Smooth muscle cell (in vitro differentiated cells): Measurements from ENCODE around the gene ARAF. TPM values are rescaled to one million over a fixed set of nuclear protein-coding genes. Genes with fewer than 3 reads are reported as not detected.

Experiments
- DNase-seq: peaks from one replicate; lab custom pipeline; 2025; ENCODE audit not compliant: unreplicated experiment; lab: John Stamatoyannopoulos, UW
- H2AFZ ChIP-seq: fragments of 200-600 bp; sonication (generic); 2 replicates; pipeline ENCODE4 v1.6.0; 2016; ENCODE audit warnings: antibody characterized with exemption, low read depth, mild to moderate bottlenecking
- H3F3A ChIP-seq: fragments of 200-600 bp; sonication (generic); 2 replicates; pipeline ENCODE4 v1.6.0; 2017; ENCODE audit warnings: antibody characterized with exemption, low read depth
- H3K27ac ChIP-seq: fragments of 200-600 bp; sonication (generic); 2 replicates; pipeline ENCODE4 v1.5.1; 2016; ENCODE audit warnings: low read depth, mild to moderate bottlenecking
- H3K27me3 ChIP-seq: fragments of 200-600 bp; sonication (generic); 2 replicates; pipeline ENCODE4 v1.6.1; 2016; ENCODE audit warnings: low read depth, mild to moderate bottlenecking
- H3K36me3 ChIP-seq: fragments of 200-600 bp; sonication (generic); 2 replicates; pipeline ENCODE4 v1.5.1; 2016; ENCODE audit warnings: low read depth
- H3K4me1 ChIP-seq: fragments of 200-600 bp; sonication (generic); 2 replicates; pipeline ENCODE4 v1.5.1; 2016; ENCODE audit warnings: low read depth
- H3K4me2 ChIP-seq: fragments of 200-600 bp; sonication (generic); 2 replicates; pipeline ENCODE4 v1.6.0; 2016; ENCODE audit warnings: mild to moderate bottlenecking
- H3K4me3 ChIP-seq: fragments of 200-600 bp; sonication (generic); 2 replicates; pipeline ENCODE4 v1.5.1; 2016; ENCODE audit warnings: mild to moderate bottlenecking
- H3K79me2 ChIP-seq: fragments of 200-600 bp; sonication (generic); 2 replicates; pipeline ENCODE4 v1.6.0; 2016; ENCODE audit warnings: low read depth, mild to moderate bottlenecking
- H3K9ac ChIP-seq: fragments of 200-600 bp; sonication (generic); 2 replicates; pipeline ENCODE4 v1.6.0; 2016; ENCODE audit warnings: low read depth
- H3K9me3 ChIP-seq: fragments of 200-600 bp; sonication (generic); replicated peaks from 2 replicates; pipeline ENCODE4 v1.5.1; 2016; ENCODE audit warnings: low read depth
- H4K20me1 ChIP-seq: fragments of 200-600 bp; sonication (generic); 2 replicates; pipeline ENCODE4 v1.6.0; 2016; ENCODE audit warnings: low read depth
- CTCF ChIP-seq: fragments of 200-600 bp; sonication (generic); IDR thresholded peaks from 2 replicates; pipeline ENCODE4 v1.5.1; 2017; ENCODE audit warnings: borderline replicate concordance, mild to moderate bottlenecking, antibody characterized with exemption; ENCODE audit not compliant: insufficient read depth, poor library complexity, severe bottlenecking
- WGBS: methylation state at CpG from one replicate; pipeline ENCODE4 v1.1.7; 2016; ENCODE audit warnings: low lambda C conversion rate; 5-methylcytosine and 5-hydroxymethylcytosine counted together
- polyA plus RNA-seq: library from polyadenylated mRNA; unstranded; fragments of >200 nt; fragmentation: Nextera tagmentation; extraction: Ambion mirVana; gene quantifications from 2 replicates; pipeline ENCODE4 v1.2.1, GENCODE V29; 2016
- total RNA-seq: library from RNA; depleted of rRNA; stranded (reverse); fragments of >200 nt; gene quantifications from 2 replicates; pipeline ENCODE4 v1.2.3, GENCODE V29; 2014

ARAF gene
- total and polyA plus RNA-seq, 2 experiments from 2014 or later: 33.1 to 63.1 TPM

- H3K4me1 ChIP-seq: no peaks in the 10 kb centered on the region
- no peaks in the 10 kb centered on the region for H3F3A ChIP-seq
- peak overlapping the region; percentile 94 for H3K27ac ChIP-seq
- TF ChIP-seq CTCF: no peak
- WGBS: 39% methylated on average over 15 of the region's 15 CpGs
- peaks cover 5% of the 10 kb centered on the region for H3K79me2 ChIP-seq
- no peaks in the 10 kb centered on the region for H3K36me3 ChIP-seq
- DNase-seq: no peak
- peak overlapping the region; percentile 80 for H3K9ac ChIP-seq
- H3K4me3 ChIP-seq: peak overlapping the region; percentile 72
- H2AFZ ChIP-seq: peak overlapping the region; percentile 28
- H3K4me2 ChIP-seq: peak overlapping the region; percentile 79
- no peaks in the 10 kb centered on the region for H3K27me3 ChIP-seq
- peaks cover 4% of the 10 kb centered on the region for H4K20me1 ChIP-seq
- H3K9me3 ChIP-seq: no peaks in the 10 kb centered on the region
Measured at GRCh38 chrX:47560179-47560933, 649 bp upstream of the ARAF start.

- Histone ChIP-seq H2AFZ (no peak overlapping the region), H3K79me2 (peaks cover 5% of the 10 kb centered on the region), H3K4me2 (peak overlapping the region; percentile 87), H3K36me3 (no peaks in the 10 kb centered on the region), H3F3A (no peaks in the 10 kb centered on the region), H3K27ac (peak overlapping the region; percentile 94), H3K27me3 (no peaks in the 10 kb centered on the region), H3K9ac (peak overlapping the region; percentile 88), H3K9me3 (no peaks in the 10 kb centered on the region), H3K4me3 (peak overlapping the region; percentile 72), H4K20me1 (peaks cover 4% of the 10 kb centered on the region), H3K4me1 (no peaks in the 10 kb centered on the region)
- no peak for TF ChIP-seq CTCF
- WGBS: 46% methylated on average over 9 of the region's 9 CpGs
- no peak for DNase-seq
Measured at GRCh38 chrX:47561659-47562151, 700 bp downstream of the ARAF start.

GRCh38 chrX:47562615-47563243 is 1.7 kb downstream of the ARAF start:
- no peaks in the 10 kb centered on the region for H3K36me3 ChIP-seq
- DNase-seq: no peak
- TF ChIP-seq CTCF: peak; percentile 36
- H4K20me1 ChIP-seq: peaks cover 4% of the 10 kb centered on the region
- H3K4me3 ChIP-seq: no peak overlapping the region
- no peak overlapping the region for H2AFZ ChIP-seq
- H3K9ac ChIP-seq: no peak overlapping the region
- no peaks in the 10 kb centered on the region for H3F3A ChIP-seq
- 75% methylated on average over 13 of the region's 13 CpGs for WGBS
- H3K79me2 ChIP-seq: peaks cover 5% of the 10 kb centered on the region
- H3K27me3 ChIP-seq: no peaks in the 10 kb centered on the region
- H3K27ac ChIP-seq: no peak overlapping the region
- no peak overlapping the region for H3K4me2 ChIP-seq
- H3K9me3 ChIP-seq: no peaks in the 10 kb centered on the region
- H3K4me1 ChIP-seq: no peaks in the 10 kb centered on the region
